GM12878 (cell line): ENCODE results near the gene TSPAN15. TPM values are rescaled to one million over a fixed set of nuclear protein-coding genes. Genes with fewer than 3 reads are reported as not detected.

Source experiments
- ATAC-seq: fragments of 200-7000 bp; cut with Tn5 transposase; 3 replicates; pipeline ENCODE4 v1.9.1; 2020; ENCODE audit warnings: mild to moderate bottlenecking, moderate library complexity
- BruUV-seq: library from RNA; stranded (reverse); fragments of 400-500 nt; replicated peaks from 2 replicates; lab custom pipeline; 2021; lab: Mats Ljungman, UMichigan
- CTCF ChIA-PET: fragments of 300-600 bp; sonication (Branson Sonifier 250); formaldehyde crosslinking; extraction: SDS; loops from one replicate; lab custom pipeline; 2021; ENCODE audit warnings: inconsistent platforms; lab: Yijun Ruan, JAX
- POLR2A ChIA-PET: fragments of 350-600 bp; formaldehyde crosslinking; extraction: SDS; loops from one replicate; lab custom pipeline; 2021; ENCODE audit warnings: inconsistent platforms; lab: Charles Lee
- RAD21 ChIA-PET: fragments of 300-600 bp; sonication (Branson Sonifier 250); formaldehyde crosslinking; loops from one replicate; lab custom pipeline; 2023; ENCODE audit warnings: antibody characterized with exemption; ENCODE audit not compliant: unreplicated experiment; lab: Charles Lee
- SMC1A ChIA-PET: fragments of 300-600 bp; sonication (Branson Sonifier 250); formaldehyde crosslinking; loops from one replicate; lab custom pipeline; 2023; ENCODE audit not compliant: unreplicated experiment, uncharacterized antibody; lab: Charles Lee
- DNase-seq: peaks from one replicate; pipeline ENCODE4 v3.0.0-alpha.2; 2011; ENCODE audit warnings: low read depth, low spot score
- FAIRE-seq: peaks from 3 replicates; lab custom pipeline; 2011; peaks lifted over from hg19 to GRCh38; lab: Jason Lieb, UNC
- H2AFZ ChIP-seq: 2 replicates; pipeline ENCODE4 v1.6.0; 2011; ENCODE audit warnings: low read depth, low read length, control low read depth; ENCODE audit not compliant: control insufficient read depth
- H3K27ac ChIP-seq: 2 replicates; pipeline ENCODE4 v1.5.1; 2011; ENCODE audit warnings: control low read depth; ENCODE audit not compliant: control insufficient read depth, insufficient read depth
- H3K27me3 ChIP-seq, 2 experiments: replicated peaks in 1 of 2; 2 replicates each; pipeline versions ENCODE4 v1.6.0 to v1.6.1; 2011; ENCODE audit warnings: low read length in 1 of 2; ENCODE audit not compliant: control insufficient read depth in 2 of 2, insufficient read depth in 2 of 2
- H3K36me3 ChIP-seq, 2 experiments: 2 replicates each; pipeline ENCODE4 v1.5.1; 2011; ENCODE audit warnings: low read length in 1 of 2; ENCODE audit not compliant: control insufficient read depth in 2 of 2, insufficient read depth in 2 of 2
- H3K4me1 ChIP-seq: 2 replicates; pipeline ENCODE4 v1.6.1; 2011; ENCODE audit warnings: mild to moderate bottlenecking, low read length, moderate library complexity, mixed read lengths; ENCODE audit not compliant: control insufficient read depth, insufficient read depth
- H3K4me2 ChIP-seq: 2 replicates; pipeline ENCODE4 v1.6.0; 2011; ENCODE audit warnings: control low read depth; ENCODE audit not compliant: control insufficient read depth, insufficient read depth
- H3K4me3 ChIP-seq: fragments of 200-600 bp; sonication (generic); 2 replicates; pipeline ENCODE4 v1.5.1; 2016
- H3K79me2 ChIP-seq: 2 replicates; pipeline ENCODE4 v1.6.0; 2011; ENCODE audit warnings: low read length; ENCODE audit not compliant: control insufficient read depth, insufficient read depth
- H3K9ac ChIP-seq: 2 replicates; pipeline ENCODE4 v1.8.0; 2011; ENCODE audit warnings: low read length, control low read depth, mixed read lengths; ENCODE audit not compliant: control insufficient read depth, insufficient read depth
- H3K9me3 ChIP-seq: replicated peaks from 3 replicates; pipeline ENCODE4 v1.5.1; 2011; ENCODE audit warnings: mild to moderate bottlenecking, low read length; ENCODE audit not compliant: control insufficient read depth, insufficient read depth
- H4K20me1 ChIP-seq: 2 replicates; pipeline ENCODE4 v1.6.0; 2011; ENCODE audit not compliant: control insufficient read depth, insufficient read depth
- BHLHE40 ChIP-seq, 2 experiments: fragments of 450-650 bp in 1 of 2; IDR thresholded peaks; 2 replicates each; pipeline ENCODE4 v1.6.1; 2011 to 2017; ENCODE audit warnings: low read depth in 2 of 2, borderline replicate concordance in 1 of 2, improper control_type of control experiment in 1 of 2, low read length in 1 of 2, mild to moderate bottlenecking in 1 of 2
- EED ChIP-seq: sonication (generic); IDR thresholded peaks from 2 replicates; pipeline ENCODE4 v1.6.1; 2016; ENCODE audit warnings: antibody characterized with exemption, low read depth
- EP300 ChIP-seq, 2 experiments: fragments of 150-350 bp in 1 of 2; IDR thresholded peaks; 2 replicates each; pipeline ENCODE4 v1.6.1; 2011 to 2012; ENCODE audit warnings: low read depth in 2 of 2, low read length in 2 of 2, borderline replicate concordance in 1 of 2, improper control_type of control experiment in 1 of 2, inconsistent platforms in 1 of 2; ENCODE audit not compliant: control insufficient read depth in 1 of 2
- FOS ChIP-seq: IDR thresholded peaks from 3 replicates; pipeline ENCODE4 v1.6.1; 2011; ENCODE audit warnings: borderline replicate concordance; ENCODE audit not compliant: insufficient read length; ENCODE audit errors: extremely low read depth
- IRF4 ChIP-seq: IDR thresholded peaks from 2 replicates; pipeline ENCODE4 v1.6.1; 2011; ENCODE audit warnings: low read depth, low read length
- JUND ChIP-seq: IDR thresholded peaks from 2 replicates; pipeline ENCODE4 v1.6.1; 2012; ENCODE audit warnings: low read depth, mild to moderate bottlenecking, low read length, improper control_type of control experiment, moderate library complexity
- MXI1 ChIP-seq: fragments of 150-350 bp; IDR thresholded peaks from 2 replicates; pipeline ENCODE4 v1.6.1; 2011; ENCODE audit warnings: low read depth, mild to moderate bottlenecking, inconsistent platforms, low read length, improper control_type of control experiment
- NFYB ChIP-seq: IDR thresholded peaks from 2 replicates; pipeline ENCODE4 v1.6.1; 2011; ENCODE audit warnings: low read depth, mild to moderate bottlenecking, low read length, improper control_type of control experiment, moderate library complexity; ENCODE audit not compliant: insufficient read depth
- PAX8 ChIP-seq: fragments of 450-650 bp; IDR thresholded peaks from 2 replicates; pipeline ENCODE4 v1.6.1; 2017; ENCODE audit warnings: mild to moderate bottlenecking, moderate library complexity
- RCOR1 ChIP-seq: conservative IDR thresholded peaks from 2 replicates; pipeline ENCODE4 v1.6.1; 2012; ENCODE audit warnings: low read depth, low read length, improper control_type of control experiment
- SREBF1 ChIP-seq: IDR thresholded peaks from 2 replicates; pipeline ENCODE4 v1.6.1; 2012; ENCODE audit warnings: mild to moderate bottlenecking, low read length
- WRNIP1 ChIP-seq: IDR thresholded peaks from 2 replicates; pipeline ENCODE4 v1.6.1; 2011; ENCODE audit warnings: low read depth, low read length, improper control_type of control experiment, borderline replicate concordance
- WGBS: methylation state at CpG from one replicate; pipeline ENCODE4 v1.1.6; 2016; ENCODE audit warnings: low lambda C conversion rate; ENCODE audit not compliant: insufficient replicate concordance, insufficient coverage; ENCODE audit errors: missing lambda C conversion rate; 5-methylcytosine and 5-hydroxymethylcytosine counted together
- in situ Hi-C: fragments of 300-500 bp; cut with MboI; formaldehyde crosslinking; loops from 9 replicates; pipeline ENCODE4 v1.14.3; 2018; ENCODE audit warnings: mixed read lengths
- intact Hi-C: fragments of 100-400 bp; cut with micrococcal nuclease; formaldehyde crosslinking; loops from one replicate; pipeline ENCODE4 v1.14.2; 2022; ENCODE audit not compliant: unreplicated experiment
- polyA plus RNA-seq, 11 experiments: library from polyadenylated mRNA; depleted of rRNA in 4 of 11; unstranded in 6 of 11; stranded (reverse) in 5 of 11; fragments of >200 nt; fragmentation: Nextera tagmentation in 4 of 11; fragmentation: Illumina TruSeq in 1 of 11; extraction: Ambion mirVana in 4 of 11; extraction: Trizol in 1 of 11; gene quantifications; 1 replicate in 1 of 11; 2 replicates in 10 of 11; pipeline versions ENCODE4 v1.2.1 to v1.2.3, GENCODE V29; 2011 to 2016; ENCODE audit warnings: inconsistent platforms in 2 of 11, missing spikeins in 2 of 11, low read depth in 1 of 11
- total RNA-seq, 4 experiments: library from RNA; depleted of rRNA in 3 of 4; stranded (reverse); fragments of >200 nt in 3 of 4; fragmentation: Illumina TruSeq in 1 of 4; extraction: Trizol in 1 of 4; gene quantifications; 2 replicates each; pipeline versions ENCODE4 v1.2.1 to v1.2.3, GENCODE V29; 2013 to 2021
- TF ChIP-seq, protein P1 (sequence below): fragments of 450-650 bp; formaldehyde crosslinking; IDR thresholded peaks from 2 replicates; pipeline ENCODE4 v1.5.0; 2022; ENCODE audit warnings: mild to moderate bottlenecking, missing genetic modification characterization

Gene TSPAN15
- total and polyA plus RNA-seq, 10 of the 15 experiments (the other 5 are each of a cell fraction or from before 2014, with no cell fraction given): 1.3 to 8.5 (median 2.4) TPM; not detected in 2

DNA sequence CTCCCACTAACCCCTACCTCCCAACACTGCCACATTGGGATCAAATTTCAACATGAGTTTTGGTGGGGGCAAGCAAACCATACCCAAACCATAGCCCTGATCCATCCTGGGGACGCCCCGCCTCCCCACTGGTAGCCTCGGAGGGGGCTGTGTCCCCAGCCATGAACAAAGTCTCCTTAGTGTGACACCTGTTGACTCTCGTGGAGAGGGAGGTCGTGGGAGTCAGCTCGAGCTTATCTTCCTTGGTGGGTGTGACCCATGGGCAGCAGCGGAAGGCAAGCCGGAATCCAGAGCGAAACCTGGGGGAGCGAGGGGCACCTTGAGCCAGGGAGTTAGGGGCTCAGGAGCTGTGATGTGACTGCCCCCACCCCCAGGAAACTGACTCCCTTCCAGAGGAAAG is 46.5 kb upstream of the TSPAN15 start:
- POLR2A ChIA-PET: interaction anchor here (0.6 kb wide), 1 partner anchor 587 kb away, joined by 4 read pairs; no protein-coding TSS in a partner anchor
- DNase-seq: no peak
- no TSS peak for BruUV-seq

DNA sequence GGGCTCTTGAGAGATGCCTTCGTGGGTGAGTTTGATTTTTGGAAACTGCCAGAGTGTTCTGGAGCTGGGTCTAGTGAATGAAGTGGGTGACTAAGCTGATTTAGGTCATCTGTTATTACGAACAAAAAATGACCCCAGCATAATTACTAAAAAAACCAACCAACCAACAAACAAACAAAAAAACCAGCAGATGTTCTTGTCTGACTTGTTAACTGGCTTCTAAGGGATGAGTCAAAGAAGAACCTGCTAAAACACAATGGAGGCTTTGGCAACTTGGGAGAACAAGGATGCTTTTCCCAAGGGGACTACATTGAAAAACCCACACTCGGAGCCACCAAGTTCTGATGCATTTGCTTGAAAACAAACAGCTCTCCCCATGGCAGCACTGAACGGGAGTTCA is 46.0 kb upstream of the TSPAN15 start:
- Histone ChIP-seq H3K27ac (no peak overlapping the region), H3K4me1 (peaks cover 13% of the 10 kb centered on the region), H3K27me3 (no peaks in the 10 kb centered on the region), H3K4me2 (no peak overlapping the region), H4K20me1 (no peaks in the 10 kb centered on the region), H3K9ac (no peak overlapping the region), H3K36me3 (peaks cover 4 to 6% of the 10 kb centered on the region in 2 experiments; a peak in 3 of 4 replicates), H2AFZ (no peak overlapping the region), H3K4me3 (no peak overlapping the region), H3K9me3 (no peaks in the 10 kb centered on the region), H3K79me2 (no peaks in the 10 kb centered on the region)
- SMC1A ChIA-PET: interaction anchor here (0.6 to 3.1 kb wide), 3 partner anchors 13 to 49 kb away, joined by 3 to 8 read pairs (median 4); no protein-coding TSS in a partner anchor
- intact Hi-C loops (loop anchor here (5.0 kb wide), 1 partner anchor 232 kb away; no protein-coding TSS in a partner anchor), in situ Hi-C loops (loop anchor here (10.0 kb wide), 1 partner anchor 410 kb away; no protein-coding TSS in a partner anchor)
- no TSS peak for BruUV-seq
- ATAC-seq (no peak), DNase-seq (no peak), FAIRE-seq (no peak)
- POLR2A ChIA-PET: no interaction called here
- RAD21 ChIA-PET: interaction anchor here (1.3 kb wide), 1 partner anchor 12 kb away, joined by 4 read pairs; no protein-coding TSS in a partner anchor
- CTCF ChIA-PET: interaction anchor here (0.6 to 3.7 kb wide), 7 partner anchors 12 to 450 kb away, joined by 3 to 25 read pairs (median 3); no protein-coding TSS in a partner anchor
- WGBS: 77% methylated on average over 4 of the region's 4 CpGs
- no peak for TF ChIP-seq WRNIP1
- no peak for TF ChIP-seq RCOR1
- no peak for TF ChIP-seq PAX8
- no peak for TF ChIP-seq BHLHE40 (IDR thresholded peaks at IDR 0.05; ENCODE audit: borderline replicate concordance in 1 of 2, low read depth in 2 of 2, low read length in 1 of 2)
- TF ChIP-seq EED: no peak
- TF ChIP-seq MXI1: no peak
- no peak for TF ChIP-seq NFYB
- no peak for TF ChIP-seq IRF4
- TF ChIP-seq EP300 (IDR thresholded peaks at IDR 0.05; ENCODE audit: borderline replicate concordance in 1 of 2, control insufficient read depth in 1 of 2, low read depth in 2 of 2, low read length in 2 of 2): no peak
- TF ChIP-seq JUND: no peak
- TF ChIP-seq SREBF1: no peak
- TF ChIP-seq, protein P1, sequence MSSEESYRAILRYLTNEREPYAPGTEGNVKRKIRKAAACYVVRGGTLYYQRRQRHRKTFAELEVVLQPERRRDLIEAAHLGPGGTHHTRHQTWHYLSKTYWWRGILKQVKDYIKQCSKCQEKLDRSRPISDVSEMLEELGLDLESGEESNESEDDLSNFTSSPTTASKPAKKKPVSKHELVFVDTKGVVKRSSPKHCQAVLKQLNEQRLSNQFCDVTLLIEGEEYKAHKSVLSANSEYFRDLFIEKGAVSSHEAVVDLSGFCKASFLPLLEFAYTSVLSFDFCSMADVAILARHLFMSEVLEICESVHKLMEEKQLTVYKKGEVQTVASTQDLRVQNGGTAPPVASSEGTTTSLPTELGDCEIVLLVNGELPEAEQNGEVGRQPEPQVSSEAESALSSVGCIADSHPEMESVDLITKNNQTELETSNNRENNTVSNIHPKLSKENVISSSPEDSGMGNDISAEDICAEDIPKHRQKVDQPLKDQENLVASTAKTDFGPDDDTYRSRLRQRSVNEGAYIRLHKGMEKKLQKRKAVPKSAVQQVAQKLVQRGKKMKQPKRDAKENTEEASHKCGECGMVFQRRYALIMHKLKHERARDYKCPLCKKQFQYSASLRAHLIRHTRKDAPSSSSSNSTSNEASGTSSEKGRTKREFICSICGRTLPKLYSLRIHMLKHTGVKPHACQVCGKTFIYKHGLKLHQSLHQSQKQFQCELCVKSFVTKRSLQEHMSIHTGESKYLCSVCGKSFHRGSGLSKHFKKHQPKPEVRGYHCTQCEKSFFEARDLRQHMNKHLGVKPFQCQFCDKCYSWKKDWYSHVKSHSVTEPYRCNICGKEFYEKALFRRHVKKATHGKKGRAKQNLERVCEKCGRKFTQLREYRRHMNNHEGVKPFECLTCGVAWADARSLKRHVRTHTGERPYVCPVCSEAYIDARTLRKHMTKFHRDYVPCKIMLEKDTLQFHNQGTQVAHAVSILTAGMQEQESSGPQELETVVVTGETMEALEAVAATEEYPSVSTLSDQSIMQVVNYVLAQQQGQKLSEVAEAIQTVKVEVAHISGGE (CRISPR knock-in tag): no peak

More for the DNA sequence above, 46.5 kb upstream of the TSPAN15 start:
- TF ChIP-seq FOS: no peak
- Histone ChIP-seq H2AFZ (no peak overlapping the region), H4K20me1 (no peaks in the 10 kb centered on the region), H3K27me3 (no peaks in the 10 kb centered on the region), H3K9ac (no peak overlapping the region), H3K4me2 (no peak overlapping the region), H3K9me3 (no peaks in the 10 kb centered on the region), H3K4me3 (no peak overlapping the region), H3K79me2 (no peaks in the 10 kb centered on the region), H3K36me3 (peaks cover 5 to 6% of the 10 kb centered on the region in 2 experiments; a peak in 3 of 4 replicates), H3K27ac (no peak overlapping the region), H3K4me1 (peaks cover 13% of the 10 kb centered on the region)
- ChIA-PET SMC1A (interaction anchor here (1.3 to 3.1 kb wide), 2 partner anchors 12 to 15 kb away, joined by 4 to 8 read pairs; no protein-coding TSS in a partner anchor), RAD21 (interaction anchor here (1.3 kb wide), 1 partner anchor 12 kb away, joined by 4 read pairs; no protein-coding TSS in a partner anchor), CTCF (interaction anchor here (0.6 to 3.7 kb wide), 6 partner anchors 42 to 449 kb away, joined by 3 to 25 read pairs (median 5); no protein-coding TSS in a partner anchor)
- intact Hi-C loops (loop anchor here (5.0 kb wide), 1 partner anchor 233 kb away; no protein-coding TSS in a partner anchor), in situ Hi-C loops (loop anchor here (5.0 to 10.0 kb wide), 2 partner anchors 172 to 410 kb away; no protein-coding TSS in a partner anchor)
- 87% methylated on average over 10 of the region's 10 CpGs for WGBS
- ATAC-seq: no peak
- FAIRE-seq: no peak
